ENCODE data around the gene NEK11.

DNA sequence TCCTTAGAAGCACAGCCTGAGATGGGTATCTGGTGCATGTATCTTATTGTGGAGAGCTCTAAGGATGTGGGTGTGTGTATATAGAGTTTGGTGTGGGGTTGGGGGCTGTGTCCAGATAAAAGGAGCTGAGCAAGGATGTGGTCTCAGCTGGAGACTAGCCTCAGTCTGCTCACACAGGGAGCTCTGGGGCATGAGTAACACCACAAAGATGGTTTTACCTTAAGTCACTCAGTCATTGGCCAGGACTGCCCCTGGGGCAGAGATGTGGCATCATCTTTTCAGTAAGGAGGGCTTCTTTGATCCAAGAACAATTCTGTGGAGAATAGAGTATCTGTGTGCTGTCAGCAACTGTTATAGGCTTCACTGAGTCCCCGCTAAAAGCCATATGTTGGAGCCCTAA lies 191.5 kb downstream of the NEK11 start:
- TF ChIP-seq, protein P1, sequence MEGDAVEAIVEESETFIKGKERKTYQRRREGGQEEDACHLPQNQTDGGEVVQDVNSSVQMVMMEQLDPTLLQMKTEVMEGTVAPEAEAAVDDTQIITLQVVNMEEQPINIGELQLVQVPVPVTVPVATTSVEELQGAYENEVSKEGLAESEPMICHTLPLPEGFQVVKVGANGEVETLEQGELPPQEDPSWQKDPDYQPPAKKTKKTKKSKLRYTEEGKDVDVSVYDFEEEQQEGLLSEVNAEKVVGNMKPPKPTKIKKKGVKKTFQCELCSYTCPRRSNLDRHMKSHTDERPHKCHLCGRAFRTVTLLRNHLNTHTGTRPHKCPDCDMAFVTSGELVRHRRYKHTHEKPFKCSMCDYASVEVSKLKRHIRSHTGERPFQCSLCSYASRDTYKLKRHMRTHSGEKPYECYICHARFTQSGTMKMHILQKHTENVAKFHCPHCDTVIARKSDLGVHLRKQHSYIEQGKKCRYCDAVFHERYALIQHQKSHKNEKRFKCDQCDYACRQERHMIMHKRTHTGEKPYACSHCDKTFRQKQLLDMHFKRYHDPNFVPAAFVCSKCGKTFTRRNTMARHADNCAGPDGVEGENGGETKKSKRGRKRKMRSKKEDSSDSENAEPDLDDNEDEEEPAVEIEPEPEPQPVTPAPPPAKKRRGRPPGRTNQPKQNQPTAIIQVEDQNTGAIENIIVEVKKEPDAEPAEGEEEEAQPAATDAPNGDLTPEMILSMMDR (IDR thresholded peaks at IDR 0.05), result no peak
- no peak for TF ChIP-seq EZH2 (IDR thresholded peaks at IDR 0.05)
- no peak for TF ChIP-seq EZH2phosphoT487 (IDR thresholded peaks at IDR 0.05)
